ENCODE data around the gene ZNF627. TPM values are rescaled to one million over a fixed set of nuclear protein-coding genes. Genes with fewer than 3 reads are reported as not detected.
"Not testable (repeated sequence)": the region's sequence is repeated elsewhere in the genome, so short reads cannot be mapped to it uniquely, and the experiment has no call there.

The ZNF627 gene
- total RNA-seq, 2 donors from 2014 or later = 4.6 to 8.8 TPM

DNA sequence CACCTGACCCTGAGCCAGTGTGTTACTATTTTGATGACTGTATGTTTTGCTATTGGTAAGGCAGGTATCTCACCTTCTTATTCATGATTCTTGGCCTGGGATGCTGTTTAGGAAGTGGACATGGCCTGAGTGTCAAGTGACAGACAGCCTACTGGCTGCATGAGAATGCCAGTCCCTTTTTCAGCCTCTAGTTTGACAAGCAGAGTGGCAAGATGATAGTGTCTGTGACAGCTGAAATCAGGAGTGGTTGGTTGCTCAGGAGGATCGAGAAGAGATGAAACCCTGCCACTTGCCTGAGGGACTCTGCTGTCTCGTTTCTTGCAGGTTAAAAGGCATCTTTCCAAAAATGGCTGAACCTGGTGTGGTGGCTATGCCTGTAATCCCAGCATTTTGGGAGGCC, 31.1 kb upstream of the ZNF627 start:
- ATAC-seq = no peak
- no peaks in the 10 kb centered on the region for H3K36me3 ChIP-seq (replicated peaks in 1 of 2; ENCODE audit: insufficient read depth in 1 of 2, low read depth in 2 of 2)
- H3K4me1 ChIP-seq = no peaks in the 10 kb centered on the region
- intact Hi-C loops (cut with DNase I) = no loop called here
- DNase-seq = no peak
- no peak for TF ChIP-seq POLR2A (IDR thresholded peaks at IDR 0.05)
- TF ChIP-seq CTCF (IDR thresholded peaks at IDR 0.05) = no peak
- H3K9me3 ChIP-seq = no peaks in the 10 kb centered on the region
- H3K4me3 ChIP-seq = no peak overlapping the region
- no peak overlapping the region for H3K27ac ChIP-seq
- WGBS, 2 donors = 91 to 94% methylated on average over 2 of the region's 2 CpGs
- no peaks in the 10 kb centered on the region for H3K27me3 ChIP-seq

DNA sequence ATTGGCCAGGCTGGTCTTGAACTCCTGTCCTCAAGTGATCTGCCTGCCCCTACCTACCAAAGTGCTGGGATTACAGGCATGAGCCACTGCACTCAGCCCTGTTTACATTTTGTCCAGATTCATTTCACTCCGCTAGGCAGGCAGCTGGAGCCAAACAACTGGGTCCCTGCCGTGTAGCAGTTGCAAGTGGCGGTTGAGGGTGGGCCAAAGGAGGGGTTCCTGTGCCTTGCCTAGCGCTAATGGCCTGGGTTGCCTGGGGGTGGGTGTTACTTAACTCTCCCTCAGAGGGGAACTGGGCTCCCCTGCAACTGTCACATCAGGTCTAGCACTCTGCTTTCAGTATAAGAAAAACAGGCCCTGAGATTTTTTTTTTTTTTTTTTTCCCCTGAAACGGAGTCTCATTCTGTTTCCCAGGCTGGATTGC, 27.2 kb upstream of the ZNF627 start:
- TF ChIP-seq CTCF (IDR thresholded peaks at IDR 0.05) (no peak), POLR2A (IDR thresholded peaks at IDR 0.05) (no peak)
- Histone ChIP-seq H3K4me3 (no peak overlapping the region), H3K36me3 (replicated peaks in 1 of 2; ENCODE audit: insufficient read depth in 1 of 2, low read depth in 2 of 2) (no peaks in the 10 kb centered on the region), H3K4me1 (no peaks in the 10 kb centered on the region), H3K27me3 (no peaks in the 10 kb centered on the region), H3K9me3 (no peaks in the 10 kb centered on the region), H3K27ac (no peak overlapping the region)
- intact Hi-C loops (cut with DNase I) = no loop called here
- WGBS, 2 donors = 76 to 79% methylated on average over 4 to 5 of the region's 5 CpGs
- DNase-seq (no peak), ATAC-seq (no peak)

GRCh38 chr19:11573354-11573753, 23.9 kb upstream of the ZNF627 start:
- H3K27me3 ChIP-seq; H3K4me3 ChIP-seq; DNase-seq; H3K4me1 ChIP-seq; H3K36me3 ChIP-seq (replicated peaks in 1 of 2; ENCODE audit: insufficient read depth in 1 of 2, low read depth in 2 of 2); ATAC-seq; H3K27ac ChIP-seq; H3K9me3 ChIP-seq; intact Hi-C loops (cut with DNase I): not testable (repeated sequence)
- WGBS, 2 donors = 80 to 86% methylated on average over 6 of the region's 6 CpGs

- H3K27ac ChIP-seq; H3K36me3 ChIP-seq (replicated peaks in 1 of 2; ENCODE audit: insufficient read depth in 1 of 2, low read depth in 2 of 2); DNase-seq; H3K4me1 ChIP-seq; H3K4me3 ChIP-seq; ATAC-seq; intact Hi-C loops (cut with DNase I); H3K9me3 ChIP-seq; H3K27me3 ChIP-seq: not testable (repeated sequence)
- 77 to 91% methylated on average over 4 of the region's 4 CpGs for WGBS, 2 donors
These were observed 23.5 kb upstream of the ZNF627 start for GRCh38 chr19:11573763-11574162.

GRCh38 chr19:11574689-11575088, 22.6 kb upstream of the ZNF627 start:
- no peak overlapping the region for H3K4me3 ChIP-seq
- no peaks in the 10 kb centered on the region for H3K27me3 ChIP-seq
- no peak overlapping the region for H3K27ac ChIP-seq
- 85% methylated on average over 9 of the region's 9 CpGs; no CpG with 5 or more reads in 1 of the 2 donors for WGBS, 2 donors
- H3K9me3 ChIP-seq = no peaks in the 10 kb centered on the region
- no peaks in the 10 kb centered on the region for H3K36me3 ChIP-seq (replicated peaks in 1 of 2; ENCODE audit: insufficient read depth in 1 of 2, low read depth in 2 of 2)
- TF ChIP-seq CTCF (IDR thresholded peaks at IDR 0.05) (no peak), POLR2A (IDR thresholded peaks at IDR 0.05) (no peak)
- ATAC-seq (no peak), DNase-seq (no peak)
- intact Hi-C loops (cut with DNase I) = no loop called here
- peaks cover 12% of the 10 kb centered on the region for H3K4me1 ChIP-seq

DNA sequence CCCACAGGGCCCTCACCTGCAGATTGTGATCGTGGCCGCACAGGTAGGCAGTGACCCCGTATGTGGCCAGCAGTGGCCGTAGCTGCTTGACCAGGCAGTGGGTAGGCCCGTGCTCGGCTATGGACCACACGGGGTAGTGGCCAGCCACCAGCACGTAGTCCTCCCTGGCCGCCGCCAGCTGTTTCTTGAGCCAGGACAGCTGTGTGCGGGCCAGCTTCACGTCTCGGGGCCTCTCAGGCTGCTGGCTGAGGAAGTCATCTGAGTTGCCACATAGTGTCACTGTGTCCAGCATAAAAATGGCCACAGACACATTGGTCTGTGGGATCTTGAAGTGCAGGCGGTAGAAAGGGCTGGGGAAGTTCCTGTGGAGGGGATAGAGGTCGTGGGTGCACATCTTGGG, 21.1 kb upstream of the ZNF627 start:
- Histone ChIP-seq H3K4me1 (peaks cover 19% of the 10 kb centered on the region), H3K27me3 (no peaks in the 10 kb centered on the region), H3K4me3 (no peak overlapping the region), H3K36me3 (replicated peaks in 1 of 2; ENCODE audit: insufficient read depth in 1 of 2, low read depth in 2 of 2) (no peaks in the 10 kb centered on the region), H3K27ac (no peak overlapping the region), H3K9me3 (no peaks in the 10 kb centered on the region)
- DNase-seq (no peak), ATAC-seq (no peak)
- TF ChIP-seq CTCF (IDR thresholded peaks at IDR 0.05) (no peak), POLR2A (IDR thresholded peaks at IDR 0.05) (no peak)
- WGBS, 2 donors = 78 to 88% methylated on average over 2 to 8 of the region's 15 CpGs
- intact Hi-C loops (cut with DNase I) = no loop called here
